Lung (tissue), 12 donors: Measurements from ENCODE around the gene SPATA6L. TPM values are rescaled to one million over a fixed set of nuclear protein-coding genes. Genes with fewer than 3 reads are reported as not detected.
"Not testable (repeated sequence)": the region's sequence is repeated elsewhere in the genome, so short reads cannot be mapped to it uniquely, and the experiment has no call there.

Experiments
- ATAC-seq: fragments of 200-7000 bp; cut with Tn5 transposase; one replicate; pipeline ENCODE4 v1.9.1; 2020; ENCODE audit warnings: moderate number of reproducible peaks; ENCODE audit not compliant: insufficient read depth, low FRiP score
- DNase-seq, 3 donors: peaks; one replicate each; pipeline ENCODE4 v3.0.0-alpha.2; 2013 to 2017
- H3K27ac ChIP-seq, 2 donors: one replicate each; pipeline ENCODE4 v1.5.1; 2013; ENCODE audit warnings: mild to moderate bottlenecking in 2 of 2, moderate library complexity in 2 of 2, control low read depth in 1 of 2, inconsistent platforms in 1 of 2, low read depth in 1 of 2, low read length in 1 of 2
- H3K27me3 ChIP-seq, 3 donors: one replicate each; pipeline ENCODE4 v1.5.1; 2013; ENCODE audit warnings: low read length in 2 of 3; ENCODE audit not compliant: control insufficient read depth in 3 of 3, insufficient read depth in 3 of 3
- H3K36me3 ChIP-seq, 4 donors: one replicate each; pipeline ENCODE4 v1.5.1; 2013; ENCODE audit warnings: low read length in 4 of 4, mild to moderate bottlenecking in 1 of 4, moderate library complexity in 1 of 4; ENCODE audit not compliant: control insufficient read depth in 4 of 4, insufficient read depth in 4 of 4
- H3K4me1 ChIP-seq, 5 donors: one replicate each; pipeline ENCODE4 v1.5.1; 2013; ENCODE audit warnings: low read length in 5 of 5, mild to moderate bottlenecking in 2 of 5, moderate library complexity in 1 of 5; ENCODE audit not compliant: control insufficient read depth in 5 of 5, insufficient read depth in 5 of 5
- H3K4me3 ChIP-seq: one replicate; pipeline ENCODE4 v1.5.1; 2013; ENCODE audit warnings: mild to moderate bottlenecking, control low read depth, moderate library complexity
- H3K9ac ChIP-seq, 2 donors: one replicate each; pipeline ENCODE4 v1.5.1; 2013; ENCODE audit warnings: low read length in 2 of 2, control low read depth in 1 of 2; ENCODE audit not compliant: insufficient read depth in 1 of 2
- H3K9me3 ChIP-seq, 4 donors: one replicate each; pipeline ENCODE4 v1.5.1; 2013; ENCODE audit warnings: low read length in 3 of 4, mild to moderate bottlenecking in 1 of 4, moderate library complexity in 1 of 4; ENCODE audit not compliant: control insufficient read depth in 4 of 4, insufficient read depth in 3 of 4
- WGBS, 2 donors: extraction: QIAGEN DNeasy Blood & Tissue Kit; methylation state at CpG; one replicate each; pipeline ENCODE4 v1.1.7; 2013; 5-methylcytosine and 5-hydroxymethylcytosine counted together
- polyA plus RNA-seq, 2 donors: library from polyadenylated mRNA; stranded (reverse); fragments of 200-250 nt; gene quantifications; one replicate each; pipeline ENCODE4 v1.2.1, GENCODE V29; 2013
- total RNA-seq, 2 donors: library from RNA; depleted of rRNA in 1 of 2; stranded (reverse); fragments of >200 nt in 1 of 2; gene quantifications; one replicate each; pipeline ENCODE4 v1.2.1, GENCODE V29; 2014 to 2021
- TF ChIP-seq, protein P1 (sequence below): IDR thresholded peaks from 2 replicates; pipeline ENCODE4 v1.5.1; 2012; ENCODE audit warnings: mild to moderate bottlenecking; ENCODE audit errors: control extremely low read depth, extremely low read depth
- donor health status: control.
- donor health status: control.
- donor health status: Bipolar disorder and iron deficiency.
- donor health status: healthy.
- donor health status: DM: yes; HTN: yes; CAD: no.

Gene SPATA6L
- total and polyA plus RNA-seq, 4 donors: 2.1 to 25.6 (median 11.4) TPM

DNA sequence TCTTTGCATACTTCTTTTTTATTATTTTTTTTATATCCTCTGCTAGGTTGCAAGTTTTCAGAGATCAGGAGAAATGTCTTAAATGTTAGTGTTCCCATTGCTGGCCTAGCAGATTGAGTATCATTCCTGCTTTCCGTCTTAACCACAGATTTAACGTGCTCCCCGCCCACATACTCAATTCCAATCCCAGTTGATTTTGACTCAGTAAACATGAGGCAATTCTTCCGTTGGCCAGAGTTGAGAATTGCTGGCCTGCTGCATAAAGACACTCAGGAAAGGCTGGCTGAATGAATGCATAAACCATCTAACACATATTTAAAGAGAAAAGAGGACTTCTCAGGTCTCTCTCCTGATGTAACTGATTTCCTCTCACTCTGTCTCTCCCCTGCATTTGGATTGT is 51.0 kb downstream of the SPATA6L start:
- H3K36me3 ChIP-seq: peaks cover 0 to 2% (median 0%) of the 10 kb centered on the region in 4 donors
- no peaks in the 10 kb centered on the region for H3K9me3 ChIP-seq
- H3K27ac ChIP-seq: no peak overlapping the region
- no peak overlapping the region for H3K9ac ChIP-seq
- ATAC-seq (no peak), DNase-seq (no peak)
- TF ChIP-seq, protein P1, sequence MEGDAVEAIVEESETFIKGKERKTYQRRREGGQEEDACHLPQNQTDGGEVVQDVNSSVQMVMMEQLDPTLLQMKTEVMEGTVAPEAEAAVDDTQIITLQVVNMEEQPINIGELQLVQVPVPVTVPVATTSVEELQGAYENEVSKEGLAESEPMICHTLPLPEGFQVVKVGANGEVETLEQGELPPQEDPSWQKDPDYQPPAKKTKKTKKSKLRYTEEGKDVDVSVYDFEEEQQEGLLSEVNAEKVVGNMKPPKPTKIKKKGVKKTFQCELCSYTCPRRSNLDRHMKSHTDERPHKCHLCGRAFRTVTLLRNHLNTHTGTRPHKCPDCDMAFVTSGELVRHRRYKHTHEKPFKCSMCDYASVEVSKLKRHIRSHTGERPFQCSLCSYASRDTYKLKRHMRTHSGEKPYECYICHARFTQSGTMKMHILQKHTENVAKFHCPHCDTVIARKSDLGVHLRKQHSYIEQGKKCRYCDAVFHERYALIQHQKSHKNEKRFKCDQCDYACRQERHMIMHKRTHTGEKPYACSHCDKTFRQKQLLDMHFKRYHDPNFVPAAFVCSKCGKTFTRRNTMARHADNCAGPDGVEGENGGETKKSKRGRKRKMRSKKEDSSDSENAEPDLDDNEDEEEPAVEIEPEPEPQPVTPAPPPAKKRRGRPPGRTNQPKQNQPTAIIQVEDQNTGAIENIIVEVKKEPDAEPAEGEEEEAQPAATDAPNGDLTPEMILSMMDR: no peak
- no peaks in the 10 kb centered on the region for H3K4me1 ChIP-seq
- H3K4me3 ChIP-seq: no peak overlapping the region
- 71 to 81% methylated on average over 4 of the region's 4 CpGs for WGBS, 2 donors
- H3K27me3 ChIP-seq: no peaks in the 10 kb centered on the region

DNA sequence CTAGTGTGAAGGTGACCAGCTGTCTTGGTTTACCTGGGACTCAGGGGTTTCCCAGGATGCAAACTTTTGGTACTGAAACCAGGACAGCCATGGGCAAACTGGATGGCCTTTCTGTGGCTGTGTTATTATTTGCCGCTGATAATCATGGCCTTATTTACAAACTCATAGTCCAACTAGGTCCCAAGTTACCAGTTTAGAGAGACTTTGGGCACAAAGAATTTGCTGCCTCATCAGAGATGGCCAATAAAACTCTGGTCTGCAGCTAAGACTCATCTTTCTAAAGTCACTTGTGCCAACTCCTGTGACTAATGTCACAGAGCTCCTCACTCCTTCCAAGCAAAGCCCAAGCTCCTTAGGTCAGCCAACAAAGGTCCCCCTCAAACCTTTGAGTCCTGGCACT is 51.7 kb downstream of the SPATA6L start:
- no peak for DNase-seq
- Histone ChIP-seq H3K27ac (no peak overlapping the region), H3K36me3 (peaks cover 0 to 2% (median 0%) of the 10 kb centered on the region in 4 donors), H3K4me3 (no peak overlapping the region), H3K9ac (no peak overlapping the region), H3K9me3 (no peaks in the 10 kb centered on the region), H3K27me3 (no peaks in the 10 kb centered on the region), H3K4me1 (no peaks in the 10 kb centered on the region)
- ATAC-seq: no peak
- TF ChIP-seq, protein P1: no peak
- whole genome bisulfite sequencing, 2 donors: 100% methylated on average over 1 of the region's 1 CpG

DNA sequence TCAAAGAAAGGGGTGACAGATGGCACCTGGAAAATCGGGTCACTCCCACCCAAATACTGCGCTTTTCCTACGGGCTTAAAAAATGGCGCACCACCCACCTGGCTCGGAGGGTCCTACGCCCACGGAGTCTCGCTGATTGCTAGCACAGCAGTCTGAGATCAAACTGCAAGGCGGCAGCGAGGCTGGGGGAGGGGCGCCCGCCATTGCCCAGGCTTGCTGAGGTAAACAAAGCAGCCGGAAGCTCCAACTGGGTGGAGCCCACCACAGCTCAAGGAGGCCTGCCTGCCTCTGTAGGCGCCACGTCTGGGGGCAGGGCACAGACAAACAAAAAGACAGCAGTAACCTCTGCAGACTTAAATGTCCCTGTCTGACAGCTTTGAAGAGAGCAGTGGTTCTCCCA is 60.2 kb downstream of the SPATA6L start:
- WGBS, 2 donors: 71 to 81% methylated on average over 11 to 15 of the region's 15 CpGs
- H3K4me3 ChIP-seq, H3K9me3 ChIP-seq, H3K36me3 ChIP-seq, H3K9ac ChIP-seq, H3K27ac ChIP-seq, H3K27me3 ChIP-seq, ATAC-seq, H3K4me1 ChIP-seq, DNase-seq: not testable (repeated sequence)

DNA sequence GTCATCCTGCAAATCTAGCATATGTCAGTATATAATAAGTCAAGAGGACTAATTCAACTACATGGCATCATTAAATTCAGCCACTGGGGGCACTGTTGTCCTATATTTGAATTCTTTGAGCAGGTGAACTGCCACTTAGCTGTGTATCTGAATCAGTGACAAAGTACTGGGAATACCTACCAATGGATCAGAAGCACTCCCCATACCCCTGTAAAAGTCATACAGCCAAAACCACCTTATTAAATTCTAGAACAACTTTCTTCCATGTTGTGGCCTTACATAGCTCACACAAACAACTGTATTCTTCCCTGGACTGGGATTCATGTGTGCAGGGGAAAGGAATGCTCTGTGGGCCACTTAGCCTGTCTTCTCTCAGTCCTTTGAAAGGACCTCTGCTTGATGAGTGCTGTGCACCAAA is 61.6 kb downstream of the SPATA6L start:
- DNase-seq: peak; percentile 40 to 75 (median 72)
- Histone ChIP-seq H3K27ac (no peak overlapping the region), H3K4me3 (no peak overlapping the region), H3K4me1 (no peaks in the 10 kb centered on the region), H3K27me3 (no peaks in the 10 kb centered on the region), H3K36me3 (peaks cover 0 to 2% (median 0%) of the 10 kb centered on the region in 4 donors), H3K9me3 (no peaks in the 10 kb centered on the region), H3K9ac (no peak overlapping the region)
- TF ChIP-seq, protein P1: peak; percentile 51
- ATAC-seq: peak; percentile 77
